MCF 10A (cell line): ENCODE data around the gene MYRIP. TPM values are rescaled to one million over a fixed set of nuclear protein-coding genes. Genes with fewer than 3 reads are reported as not detected.

Experiments
- BruUV-seq: library from RNA; stranded (reverse); fragments of 400-500 nt; replicated peaks from 2 replicates; lab custom pipeline; 2021; lab: Mats Ljungman, UMichigan
- CTCF ChIA-PET: fragments of 300-600 bp; sonication (Branson Sonifier 250); formaldehyde crosslinking; extraction: SDS; loops from one replicate; lab custom pipeline; 2021; ENCODE audit warnings: antibody characterized with exemption, inconsistent platforms; lab: Yijun Ruan, JAX
- POLR2A ChIA-PET: fragments of 300-600, 350-650 bp; sonication (Branson Sonifier 250); formaldehyde crosslinking; extraction: SDS; loops from one replicate; lab custom pipeline; 2020; ENCODE audit warnings: antibody characterized with exemption, inconsistent platforms; lab: Yijun Ruan, JAX
- DNase-seq: peaks from one replicate; pipeline ENCODE4 v3.0.0-alpha.2; 2018; ENCODE audit not compliant: unreplicated experiment
- H3K27ac Mint-ChIP-seq: one replicate; pipeline ENCODE4 v1.8.0; 2022; ENCODE audit warnings: mild to moderate bottlenecking, low read depth, mixed read lengths; ENCODE audit not compliant: unreplicated experiment
- H3K27me3 Mint-ChIP-seq: one replicate; pipeline ENCODE4 v1.8.0; 2022; ENCODE audit warnings: mixed read lengths; ENCODE audit not compliant: insufficient read depth, unreplicated experiment
- H3K36me3 Mint-ChIP-seq: one replicate; pipeline ENCODE4 v1.8.0; 2022; ENCODE audit warnings: mild to moderate bottlenecking, moderate library complexity, mixed read lengths; ENCODE audit not compliant: insufficient read depth, unreplicated experiment
- H3K4me1 Mint-ChIP-seq: one replicate; pipeline ENCODE4 v1.8.0; 2022; ENCODE audit warnings: mixed read lengths; ENCODE audit not compliant: insufficient read depth, unreplicated experiment
- H3K4me3 Mint-ChIP-seq: one replicate; pipeline ENCODE4 v1.8.0; 2022; ENCODE audit warnings: mild to moderate bottlenecking, moderate library complexity, mixed read lengths; ENCODE audit not compliant: unreplicated experiment
- H3K9me3 Mint-ChIP-seq: one replicate; pipeline ENCODE4 v1.8.0; 2022; ENCODE audit warnings: mixed read lengths; ENCODE audit not compliant: unreplicated experiment
- intact Hi-C: fragments of 100-400 bp; cut with micrococcal nuclease; formaldehyde crosslinking; loops from 2 replicates; pipeline ENCODE4 v1.14.1; 2022
- total RNA-seq: library from RNA; stranded (reverse); gene quantifications from 2 replicates; pipeline ENCODE4 v1.2.3, GENCODE V29; 2022
- TF ChIP-seq, protein P1 (sequence below): fragments of 200-600 bp; IDR thresholded peaks from one replicate; pipeline ENCODE4 v1.8.0; 2022; ENCODE audit warnings: antibody characterized with exemption, mild to moderate bottlenecking; ENCODE audit not compliant: unreplicated experiment

MYRIP gene
- total RNA-seq, 1 experiment from 2014 or later = 0.19 TPM

DNA sequence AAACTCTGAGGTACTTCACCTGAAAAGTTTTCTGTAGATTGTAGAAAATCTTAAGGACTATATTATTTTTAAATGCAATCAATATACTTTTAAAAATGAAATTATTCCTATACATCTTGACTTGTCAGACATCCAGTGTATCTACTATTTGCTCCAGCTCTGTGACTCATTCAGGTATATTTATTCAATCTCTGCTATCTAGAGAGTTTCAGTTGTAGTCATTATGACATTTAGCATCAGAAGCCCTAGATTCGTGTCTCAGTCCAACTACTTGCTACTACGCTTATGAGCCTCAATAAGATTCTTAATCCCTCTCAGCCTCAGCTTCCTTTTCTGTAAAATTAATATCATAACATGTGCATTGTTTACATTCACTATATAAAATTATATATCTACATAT, 477.8 kb downstream of the MYRIP start:
- BruUV-seq = no TSS peak
- intact Hi-C loops = no loop called here
- CTCF ChIA-PET = interaction anchor here (2.3 kb wide), 1 partner anchor 96 kb away, joined by 8 read pairs; no protein-coding TSS in a partner anchor

DNA sequence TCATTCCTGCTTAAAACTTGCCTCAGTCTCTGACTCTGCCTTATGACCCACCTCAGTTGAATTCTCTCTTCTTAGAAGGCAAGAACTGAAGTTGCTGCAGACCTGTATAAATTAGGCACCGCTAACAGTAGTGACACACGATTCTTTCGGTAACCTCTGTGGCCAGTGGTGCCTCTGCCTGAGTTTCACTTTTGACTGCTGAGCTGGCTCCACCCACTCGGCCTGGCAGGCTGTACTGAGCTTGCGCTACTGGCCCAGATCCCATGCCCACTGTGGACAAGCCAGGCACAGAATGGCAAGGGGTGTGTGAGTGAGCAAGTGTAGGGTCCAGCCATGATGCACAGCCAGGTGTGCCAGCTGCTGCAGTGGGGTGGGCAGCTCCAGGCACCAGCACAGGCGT, 481.0 kb downstream of the MYRIP start:
- intact Hi-C loops = no loop called here
- DNase-seq = no peak
- Mint-ChIP-seq H3K4me1 (peaks cover 9% of the 10 kb centered on the region), H3K27me3 (no peaks in the 10 kb centered on the region), H3K4me3 (no peak overlapping the region), H3K9me3 (no peaks in the 10 kb centered on the region), H3K27ac (no peak overlapping the region), H3K36me3 (no peaks in the 10 kb centered on the region)
- ChIA-PET CTCF (interaction anchor here (0.8 to 1.5 kb wide), 2 partner anchors 18 to 27 kb away, joined by 3 to 4 read pairs; no protein-coding TSS in a partner anchor), POLR2A (no interaction called here)
- no TSS peak for BruUV-seq
- TF ChIP-seq, protein P1, sequence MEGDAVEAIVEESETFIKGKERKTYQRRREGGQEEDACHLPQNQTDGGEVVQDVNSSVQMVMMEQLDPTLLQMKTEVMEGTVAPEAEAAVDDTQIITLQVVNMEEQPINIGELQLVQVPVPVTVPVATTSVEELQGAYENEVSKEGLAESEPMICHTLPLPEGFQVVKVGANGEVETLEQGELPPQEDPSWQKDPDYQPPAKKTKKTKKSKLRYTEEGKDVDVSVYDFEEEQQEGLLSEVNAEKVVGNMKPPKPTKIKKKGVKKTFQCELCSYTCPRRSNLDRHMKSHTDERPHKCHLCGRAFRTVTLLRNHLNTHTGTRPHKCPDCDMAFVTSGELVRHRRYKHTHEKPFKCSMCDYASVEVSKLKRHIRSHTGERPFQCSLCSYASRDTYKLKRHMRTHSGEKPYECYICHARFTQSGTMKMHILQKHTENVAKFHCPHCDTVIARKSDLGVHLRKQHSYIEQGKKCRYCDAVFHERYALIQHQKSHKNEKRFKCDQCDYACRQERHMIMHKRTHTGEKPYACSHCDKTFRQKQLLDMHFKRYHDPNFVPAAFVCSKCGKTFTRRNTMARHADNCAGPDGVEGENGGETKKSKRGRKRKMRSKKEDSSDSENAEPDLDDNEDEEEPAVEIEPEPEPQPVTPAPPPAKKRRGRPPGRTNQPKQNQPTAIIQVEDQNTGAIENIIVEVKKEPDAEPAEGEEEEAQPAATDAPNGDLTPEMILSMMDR = no peak

More for the DNA sequence above, 477.8 kb downstream of the MYRIP start:
- TF ChIP-seq, protein P1 = no peak
- no peaks in the 10 kb centered on the region for H3K9me3 Mint-ChIP-seq
- H3K4me1 Mint-ChIP-seq = peaks cover 18% of the 10 kb centered on the region
- no peak for DNase-seq
- no peaks in the 10 kb centered on the region for H3K36me3 Mint-ChIP-seq
- no peaks in the 10 kb centered on the region for H3K27me3 Mint-ChIP-seq
- H3K4me3 Mint-ChIP-seq = no peak overlapping the region
- H3K27ac Mint-ChIP-seq = no peak overlapping the region
- POLR2A ChIA-PET = interaction anchor here (0.9 kb wide), 1 partner anchor 10 kb away, joined by 4 read pairs; no protein-coding TSS in a partner anchor

DNA sequence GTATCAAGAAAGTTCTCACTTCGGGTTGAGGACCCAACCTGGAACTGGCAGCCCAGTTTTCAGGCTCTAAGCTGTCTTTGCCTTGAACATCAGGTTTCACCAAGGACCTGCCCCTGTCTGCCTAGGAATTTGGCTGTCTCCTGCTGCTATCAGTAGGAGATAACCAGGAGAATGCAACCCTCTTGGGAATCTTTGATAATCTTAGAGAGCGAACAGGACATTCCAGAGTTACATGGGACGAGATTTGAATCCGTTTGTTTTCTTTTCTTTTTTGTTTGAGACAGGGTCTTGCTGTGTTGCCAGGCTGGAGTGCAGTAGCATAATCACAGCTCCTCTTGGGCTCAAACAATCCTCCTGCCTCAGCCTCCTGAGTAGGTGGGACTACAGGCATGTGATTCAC, 482.1 kb downstream of the MYRIP start:
- no peaks in the 10 kb centered on the region for H3K9me3 Mint-ChIP-seq
- peaks cover 3% of the 10 kb centered on the region for H3K4me1 Mint-ChIP-seq
- H3K4me3 Mint-ChIP-seq = no peak overlapping the region
- H3K27me3 Mint-ChIP-seq = no peaks in the 10 kb centered on the region
- no TSS peak for BruUV-seq
- no peaks in the 10 kb centered on the region for H3K36me3 Mint-ChIP-seq
- ChIA-PET POLR2A (interaction anchor here (0.9 kb wide), 1 partner anchor 9 kb away, joined by 3 read pairs; no protein-coding TSS in a partner anchor), CTCF (interaction anchor here (1.5 kb wide), 1 partner anchor 26 kb away, joined by 4 read pairs; no protein-coding TSS in a partner anchor)
- intact Hi-C loops = no loop called here
- no peak overlapping the region for H3K27ac Mint-ChIP-seq
- no peak for DNase-seq
- TF ChIP-seq, protein P1 = no peak

DNA sequence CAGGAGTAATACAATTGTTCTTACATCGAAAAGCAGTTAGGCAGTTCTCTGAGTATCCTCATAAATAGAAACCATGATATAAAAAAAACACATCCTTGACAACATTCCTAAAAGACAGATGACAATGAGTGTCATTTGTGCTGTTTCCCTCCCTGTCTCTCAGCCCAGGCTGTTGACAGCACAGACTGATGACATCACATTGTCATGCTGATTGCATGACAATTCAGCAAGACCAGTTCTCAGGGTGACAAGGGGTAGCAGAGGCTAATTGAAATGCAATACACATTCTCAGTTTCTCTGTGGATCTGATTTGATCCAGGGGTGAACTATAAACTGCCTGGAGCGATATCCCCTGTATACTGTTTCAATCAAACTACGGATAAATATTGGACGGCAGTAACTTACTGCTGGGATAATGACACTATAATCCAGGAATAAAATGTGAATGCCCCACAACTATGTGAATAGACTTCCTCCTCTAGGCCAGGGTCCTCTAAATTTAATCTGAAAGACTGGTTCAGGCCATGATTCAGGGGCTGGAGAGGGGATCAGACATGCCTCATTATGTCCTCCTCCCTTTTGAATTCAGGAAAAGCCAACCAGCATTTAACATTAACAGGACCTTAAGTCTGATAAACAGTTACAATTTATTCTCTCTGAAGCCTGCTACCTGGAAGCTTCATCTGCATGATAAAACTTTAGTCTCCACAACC, 483.4 kb downstream of the MYRIP start:
- Mint-ChIP-seq H3K27ac (no peak overlapping the region), H3K4me3 (no peak overlapping the region), H3K9me3 (no peaks in the 10 kb centered on the region), H3K36me3 (no peaks in the 10 kb centered on the region), H3K27me3 (no peaks in the 10 kb centered on the region), H3K4me1 (no peaks in the 10 kb centered on the region)
- intact Hi-C loops = no loop called here
- no TSS peak for BruUV-seq
- TF ChIP-seq, protein P1 = no peak
- DNase-seq = no peak
- CTCF ChIA-PET = interaction anchor here (0.9 to 2.0 kb wide), 3 partner anchors 10 to 101 kb away, joined by 3 to 9 read pairs (median 3); no protein-coding TSS in a partner anchor
- POLR2A ChIA-PET = no interaction called here
